ENCODE results near the gene COL6A1.

COL6A1 gene

DNA sequence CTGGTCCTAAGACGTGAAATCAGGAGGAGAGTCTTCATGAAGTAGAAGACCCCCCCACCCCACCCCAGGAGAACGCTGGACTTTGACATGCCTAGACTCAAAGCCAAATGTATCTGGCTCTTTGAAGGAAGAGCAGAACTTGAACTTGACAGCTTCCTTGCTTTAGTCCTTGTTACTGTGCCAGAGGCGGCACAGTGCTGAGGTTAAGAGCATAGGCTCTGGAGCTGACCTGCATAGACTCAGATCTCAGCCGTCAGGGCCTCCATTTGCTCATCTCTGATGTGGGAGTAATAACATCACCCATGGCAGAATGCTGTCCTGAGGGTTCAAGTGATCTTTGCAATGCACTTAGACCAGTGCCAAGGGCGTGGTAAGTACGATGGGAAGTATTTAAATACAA lies 39.0 kb downstream of the COL6A1 start:
- no peak for DNase-seq (ENCODE audit: low read depth in 1 of 2, low spot score in 1 of 2)
- Histone ChIP-seq H3K27ac (replicated peaks) (no peak overlapping the region), H3K4me3 (replicated peaks; ENCODE audit: insufficient read depth, low read length) (no peak overlapping the region), H3K27me3 (ENCODE audit: insufficient read depth, poor library complexity, severe bottlenecking) (peaks cover 1% of the 10 kb centered on the region)
- TF ChIP-seq, protein P1, sequence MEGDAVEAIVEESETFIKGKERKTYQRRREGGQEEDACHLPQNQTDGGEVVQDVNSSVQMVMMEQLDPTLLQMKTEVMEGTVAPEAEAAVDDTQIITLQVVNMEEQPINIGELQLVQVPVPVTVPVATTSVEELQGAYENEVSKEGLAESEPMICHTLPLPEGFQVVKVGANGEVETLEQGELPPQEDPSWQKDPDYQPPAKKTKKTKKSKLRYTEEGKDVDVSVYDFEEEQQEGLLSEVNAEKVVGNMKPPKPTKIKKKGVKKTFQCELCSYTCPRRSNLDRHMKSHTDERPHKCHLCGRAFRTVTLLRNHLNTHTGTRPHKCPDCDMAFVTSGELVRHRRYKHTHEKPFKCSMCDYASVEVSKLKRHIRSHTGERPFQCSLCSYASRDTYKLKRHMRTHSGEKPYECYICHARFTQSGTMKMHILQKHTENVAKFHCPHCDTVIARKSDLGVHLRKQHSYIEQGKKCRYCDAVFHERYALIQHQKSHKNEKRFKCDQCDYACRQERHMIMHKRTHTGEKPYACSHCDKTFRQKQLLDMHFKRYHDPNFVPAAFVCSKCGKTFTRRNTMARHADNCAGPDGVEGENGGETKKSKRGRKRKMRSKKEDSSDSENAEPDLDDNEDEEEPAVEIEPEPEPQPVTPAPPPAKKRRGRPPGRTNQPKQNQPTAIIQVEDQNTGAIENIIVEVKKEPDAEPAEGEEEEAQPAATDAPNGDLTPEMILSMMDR (IDR thresholded peaks at IDR 0.05; ENCODE audit: insufficient read depth, low read length), result no peak
- TF ChIP-seq POLR2AphosphoS5 (IDR thresholded peaks at IDR 0.05; ENCODE audit: low read depth) (no peak), SPI1 (IDR thresholded peaks at IDR 0.05; ENCODE audit: borderline replicate concordance, low read depth) (no peak), GABPA (IDR thresholded peaks at IDR 0.05; ENCODE audit: low read depth) (no peak)
- TF ChIP-seq, protein P2, sequence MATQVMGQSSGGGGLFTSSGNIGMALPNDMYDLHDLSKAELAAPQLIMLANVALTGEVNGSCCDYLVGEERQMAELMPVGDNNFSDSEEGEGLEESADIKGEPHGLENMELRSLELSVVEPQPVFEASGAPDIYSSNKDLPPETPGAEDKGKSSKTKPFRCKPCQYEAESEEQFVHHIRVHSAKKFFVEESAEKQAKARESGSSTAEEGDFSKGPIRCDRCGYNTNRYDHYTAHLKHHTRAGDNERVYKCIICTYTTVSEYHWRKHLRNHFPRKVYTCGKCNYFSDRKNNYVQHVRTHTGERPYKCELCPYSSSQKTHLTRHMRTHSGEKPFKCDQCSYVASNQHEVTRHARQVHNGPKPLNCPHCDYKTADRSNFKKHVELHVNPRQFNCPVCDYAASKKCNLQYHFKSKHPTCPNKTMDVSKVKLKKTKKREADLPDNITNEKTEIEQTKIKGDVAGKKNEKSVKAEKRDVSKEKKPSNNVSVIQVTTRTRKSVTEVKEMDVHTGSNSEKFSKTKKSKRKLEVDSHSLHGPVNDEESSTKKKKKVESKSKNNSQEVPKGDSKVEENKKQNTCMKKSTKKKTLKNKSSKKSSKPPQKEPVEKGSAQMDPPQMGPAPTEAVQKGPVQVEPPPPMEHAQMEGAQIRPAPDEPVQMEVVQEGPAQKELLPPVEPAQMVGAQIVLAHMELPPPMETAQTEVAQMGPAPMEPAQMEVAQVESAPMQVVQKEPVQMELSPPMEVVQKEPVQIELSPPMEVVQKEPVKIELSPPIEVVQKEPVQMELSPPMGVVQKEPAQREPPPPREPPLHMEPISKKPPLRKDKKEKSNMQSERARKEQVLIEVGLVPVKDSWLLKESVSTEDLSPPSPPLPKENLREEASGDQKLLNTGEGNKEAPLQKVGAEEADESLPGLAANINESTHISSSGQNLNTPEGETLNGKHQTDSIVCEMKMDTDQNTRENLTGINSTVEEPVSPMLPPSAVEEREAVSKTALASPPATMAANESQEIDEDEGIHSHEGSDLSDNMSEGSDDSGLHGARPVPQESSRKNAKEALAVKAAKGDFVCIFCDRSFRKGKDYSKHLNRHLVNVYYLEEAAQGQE (IDR thresholded peaks at IDR 0.05; ENCODE audit: insufficient replicate concordance, low read depth), result no peak

DNA sequence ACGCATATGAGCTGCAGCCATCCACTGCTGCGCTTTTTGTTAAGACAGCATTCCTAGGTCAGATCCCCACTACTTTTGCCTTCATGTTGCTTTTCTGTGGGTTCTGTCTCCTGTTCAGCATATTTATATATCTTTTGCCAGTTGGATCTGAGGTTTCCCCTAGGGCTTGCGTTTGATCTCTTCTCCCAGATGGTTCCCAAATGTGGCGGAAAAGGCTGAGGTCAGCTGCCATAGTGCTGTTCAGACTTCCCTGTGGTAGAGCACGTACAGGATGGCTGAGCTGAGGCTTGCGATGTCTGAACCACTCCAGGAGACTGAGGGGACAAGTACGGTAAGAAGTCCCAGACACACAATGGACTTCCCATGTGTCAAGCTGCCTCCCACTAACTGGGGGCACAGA lies 39.8 kb downstream of the COL6A1 start:
- Histone ChIP-seq H3K4me3 (replicated peaks; ENCODE audit: insufficient read depth, low read length) (no peak overlapping the region), H3K27ac (replicated peaks) (no peak overlapping the region), H3K27me3 (ENCODE audit: insufficient read depth, poor library complexity, severe bottlenecking) (peaks cover 3% of the 10 kb centered on the region)
- no peak for DNase-seq (ENCODE audit: low read depth in 1 of 2, low spot score in 1 of 2)
- TF ChIP-seq, protein P1 (IDR thresholded peaks at IDR 0.05; ENCODE audit: insufficient read depth, low read length), result no peak
- TF ChIP-seq, protein P2 (IDR thresholded peaks at IDR 0.05; ENCODE audit: insufficient replicate concordance, low read depth), result no peak
- TF ChIP-seq SPI1 (IDR thresholded peaks at IDR 0.05; ENCODE audit: borderline replicate concordance, low read depth) (no peak), POLR2AphosphoS5 (IDR thresholded peaks at IDR 0.05; ENCODE audit: low read depth) (no peak), GABPA (IDR thresholded peaks at IDR 0.05; ENCODE audit: low read depth) (no peak)

DNA sequence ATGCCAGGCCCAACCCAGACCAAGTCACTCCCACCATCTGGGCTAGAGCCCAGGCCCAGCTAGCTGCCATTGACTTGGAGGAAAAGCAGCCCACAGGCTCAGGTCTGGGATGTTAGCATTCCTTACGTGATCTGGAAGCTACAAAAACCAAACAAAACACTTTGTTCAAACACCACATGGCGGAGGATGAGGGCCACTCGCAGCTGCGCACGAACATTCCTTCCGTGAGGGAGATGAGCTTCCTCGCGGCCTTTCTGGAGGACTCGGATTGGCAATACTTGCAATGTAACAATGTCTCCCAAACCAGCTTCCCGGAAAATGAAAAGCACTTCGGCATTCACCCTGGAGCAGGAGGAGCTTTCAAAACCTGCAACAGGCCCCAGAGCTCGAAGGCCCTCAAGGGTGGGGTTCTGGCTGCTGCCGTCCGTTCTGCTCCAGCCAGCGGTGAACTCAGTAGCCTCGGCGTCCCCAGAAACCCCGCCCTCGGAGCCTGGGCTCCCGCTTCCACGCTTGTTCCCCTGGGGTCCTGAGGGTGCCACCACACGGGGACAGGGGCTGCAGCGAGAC lies 40.5 kb downstream of the COL6A1 start:
- H3K4me3 ChIP-seq (replicated peaks; ENCODE audit: insufficient read depth, low read length), result no peak overlapping the region
- no peak overlapping the region for H3K27ac ChIP-seq (replicated peaks)
- no peak for DNase-seq (ENCODE audit: low read depth in 1 of 2, low spot score in 1 of 2)
- TF ChIP-seq SPI1 (IDR thresholded peaks at IDR 0.05; ENCODE audit: borderline replicate concordance, low read depth) (no peak), POLR2AphosphoS5 (IDR thresholded peaks at IDR 0.05; ENCODE audit: low read depth) (no peak), GABPA (IDR thresholded peaks at IDR 0.05; ENCODE audit: low read depth) (no peak)
- TF ChIP-seq, protein P2 (IDR thresholded peaks at IDR 0.05; ENCODE audit: insufficient replicate concordance, low read depth), result no peak
- TF ChIP-seq, protein P1 (IDR thresholded peaks at IDR 0.05; ENCODE audit: insufficient read depth, low read length), result no peak
- H3K27me3 ChIP-seq (ENCODE audit: insufficient read depth, poor library complexity, severe bottlenecking), result peaks cover 3% of the 10 kb centered on the region
